Forelimb muscle (tissue), 1 donor: Measurements from ENCODE around the gene IPO8. TPM values are rescaled to one million over a fixed set of nuclear protein-coding genes. Genes with fewer than 3 reads are reported as not detected.
"Not testable (repeated sequence)": the region's sequence is repeated elsewhere in the genome, so short reads cannot be mapped to it uniquely, and the experiment has no call there.

Experiments
- DNase-seq: peaks from one replicate; pipeline ENCODE4 v3.0.0-alpha.2; 2013; ENCODE audit warnings: low read depth
- polyA plus RNA-seq: library from polyadenylated mRNA; unstranded; fragments of 120-200 nt; gene quantifications from one replicate; pipeline ENCODE4 v1.2.1, GENCODE V29; 2013; ENCODE audit not compliant: insufficient read length

The IPO8 gene
- polyA plus RNA-seq, 1 donor: 32.0 TPM

DNA sequence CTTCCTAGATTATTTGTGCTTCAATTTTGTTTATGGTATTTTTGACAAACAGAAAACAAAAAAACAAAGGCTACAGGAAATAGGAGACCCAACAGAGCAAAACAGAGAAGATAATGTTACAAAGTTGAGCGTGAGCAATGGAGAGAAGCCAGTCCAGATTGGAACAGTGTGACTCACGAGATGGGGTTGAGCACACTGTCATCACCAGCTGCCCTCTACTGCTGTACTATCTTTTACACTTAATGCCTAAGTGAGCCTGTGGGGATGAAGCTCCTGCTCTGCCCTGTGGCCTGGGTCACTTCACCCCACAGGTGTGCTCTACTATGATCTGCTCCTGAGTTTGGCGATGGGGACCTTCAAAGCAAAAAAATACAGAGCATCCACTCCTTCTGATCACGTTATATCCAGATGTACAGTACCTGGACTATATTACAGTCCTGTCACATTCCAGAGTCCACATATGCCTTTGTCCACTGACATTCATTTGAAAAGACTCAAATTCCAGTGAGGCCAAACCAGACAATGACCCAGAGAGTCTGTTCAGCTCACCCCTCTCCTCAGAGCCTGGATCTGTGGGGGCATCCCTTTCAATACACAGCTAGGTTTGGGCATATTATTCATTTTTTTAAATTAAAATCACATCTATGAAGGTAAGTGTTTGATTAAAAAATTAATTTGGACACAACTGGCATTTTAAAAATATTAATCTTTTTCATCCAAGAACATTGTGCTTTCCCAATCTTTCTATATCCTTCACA is 4.4 kb downstream of the IPO8 start:
- DNase-seq: no peak

DNA sequence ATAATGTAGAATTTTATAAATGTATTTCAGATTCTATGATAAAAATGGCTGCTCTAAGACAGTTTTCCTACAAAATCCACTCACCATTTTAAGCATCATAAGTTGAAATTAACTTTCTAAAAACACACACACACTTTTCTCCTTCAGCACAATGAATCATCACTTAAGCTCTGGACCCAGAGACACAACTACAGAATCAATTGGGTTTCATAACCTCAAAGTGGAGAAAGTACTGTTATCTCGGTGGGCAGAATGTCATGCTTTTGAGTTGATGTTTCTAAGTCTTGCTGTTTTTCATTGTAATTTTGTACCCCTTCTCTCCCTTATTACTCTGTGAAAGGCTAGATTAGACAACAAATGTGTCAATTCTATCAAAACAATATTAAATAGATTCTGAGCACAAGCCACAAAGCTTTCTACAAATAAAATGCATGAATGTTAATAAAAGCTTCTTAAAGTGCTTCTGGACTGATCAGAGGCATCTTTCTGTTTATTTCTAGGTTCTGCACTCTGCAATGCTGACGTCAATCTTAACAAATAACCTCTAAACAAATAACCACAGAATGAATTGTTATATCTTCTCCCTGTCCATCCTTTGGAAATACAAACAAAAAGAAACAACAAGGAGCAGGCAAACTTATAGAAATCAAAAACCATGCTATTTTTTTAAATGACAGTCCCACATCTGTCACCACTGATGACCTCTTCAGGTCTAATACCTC is 8.2 kb downstream of the IPO8 start:
- DNase-seq: no peak

DNA sequence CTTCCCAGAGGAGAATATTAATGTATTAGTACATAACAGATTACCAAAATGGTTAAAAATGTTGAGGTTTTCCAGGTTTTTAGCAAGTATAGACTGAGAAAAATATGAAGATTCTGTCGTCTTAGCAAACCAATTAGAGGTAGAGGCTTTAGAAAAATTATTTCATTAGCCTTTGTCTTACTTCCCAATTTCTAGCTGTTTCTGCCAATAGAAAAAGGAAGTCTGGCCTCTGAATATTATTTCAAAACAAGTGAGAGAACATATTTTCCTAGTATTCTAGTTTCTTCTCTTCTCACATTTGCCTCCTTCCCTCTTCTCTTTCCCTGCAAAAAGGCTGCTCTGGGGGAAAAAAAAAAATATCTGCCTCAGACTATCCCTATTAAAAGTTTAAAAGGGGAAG is 16.4 kb downstream of the IPO8 start:
- DNase-seq: no peak

DNA sequence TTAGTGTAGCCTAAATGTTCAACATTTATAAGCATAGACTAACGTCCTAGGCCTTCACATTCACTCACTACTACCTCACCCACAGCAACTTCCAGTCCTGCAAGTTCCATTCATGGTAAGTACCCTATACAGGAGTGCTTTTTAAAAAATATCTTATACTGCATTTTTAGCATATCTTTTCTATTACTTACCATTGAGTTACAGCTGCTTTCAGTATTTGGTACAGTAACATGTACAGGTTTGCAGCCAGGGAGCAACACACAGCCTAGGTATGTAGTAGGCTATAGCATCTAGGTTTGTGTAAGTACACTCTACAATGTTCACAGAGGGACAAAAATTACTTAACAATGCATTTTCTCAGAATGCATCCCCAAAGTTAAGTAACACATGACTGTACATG is 17.4 kb downstream of the IPO8 start:
- DNase-seq: no peak

DNA sequence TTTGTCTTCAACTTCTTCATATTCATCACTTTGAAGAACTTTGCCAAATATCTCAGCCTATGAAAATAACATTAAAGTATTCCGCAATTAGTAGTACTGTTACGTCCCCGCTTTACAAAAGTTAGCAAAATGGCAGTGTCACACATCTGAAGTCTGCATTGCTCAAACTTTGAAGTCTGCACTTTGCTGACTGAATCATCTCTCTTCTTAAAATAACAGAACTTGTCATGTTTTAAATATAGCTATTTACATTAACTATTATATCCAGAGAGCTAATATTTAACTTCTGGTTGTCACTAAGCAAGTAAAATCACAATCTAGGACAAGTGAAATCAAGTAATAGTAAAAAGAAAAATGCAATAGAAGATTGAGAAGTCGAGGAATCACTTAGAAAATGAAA is 34.5 kb downstream of the IPO8 start:
- DNase-seq: no peak

DNA sequence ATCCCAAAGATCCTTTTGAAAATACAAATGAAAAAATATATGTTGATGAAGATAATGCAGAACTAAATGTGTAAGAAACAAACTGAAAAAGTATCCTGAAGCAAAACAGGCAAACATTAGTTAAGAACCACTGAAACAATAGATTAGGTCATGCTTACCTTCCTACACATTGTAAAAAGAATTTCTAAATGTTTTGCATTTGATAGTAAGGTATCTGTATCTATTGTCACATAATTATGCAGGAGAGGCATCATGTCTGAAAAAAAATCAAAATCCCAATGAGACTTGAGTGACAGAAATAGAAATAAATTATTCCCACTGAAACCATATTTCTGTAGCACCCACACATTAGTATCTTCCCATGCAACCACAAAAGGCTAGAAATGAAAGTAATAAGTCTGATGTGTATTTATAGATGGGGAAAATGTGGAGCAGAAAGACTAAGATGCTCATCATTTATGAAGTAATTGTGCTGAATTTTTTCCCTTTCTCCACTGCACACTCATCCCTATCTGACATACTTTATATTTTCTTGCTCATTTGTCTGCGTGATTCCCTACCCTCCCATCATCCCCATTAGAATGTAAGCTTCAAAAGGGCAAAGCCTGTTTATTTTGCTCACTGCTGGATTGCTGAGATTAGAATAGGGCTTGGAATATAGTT is 43.5 kb downstream of the IPO8 start:
- DNase-seq: no peak

DNA sequence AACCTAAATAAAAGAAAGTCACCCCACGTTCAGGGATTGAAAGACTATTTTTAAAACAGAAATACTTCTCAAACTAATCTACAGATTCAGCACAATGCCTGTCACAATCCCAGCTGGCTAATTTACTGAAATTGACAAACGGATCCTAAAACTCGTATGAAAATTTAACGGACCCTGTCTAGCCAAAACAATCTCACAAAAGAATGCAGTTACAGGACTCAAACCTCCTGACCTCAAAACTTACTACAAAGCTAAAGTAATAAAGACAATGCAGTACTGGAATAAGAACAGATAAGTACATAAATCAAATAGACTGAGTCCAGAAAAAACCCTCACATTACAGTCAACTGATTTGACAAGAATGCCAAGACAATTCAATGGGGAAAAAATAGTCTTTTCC is 48.8 kb downstream of the IPO8 start:
- DNase-seq: no peak

DNA sequence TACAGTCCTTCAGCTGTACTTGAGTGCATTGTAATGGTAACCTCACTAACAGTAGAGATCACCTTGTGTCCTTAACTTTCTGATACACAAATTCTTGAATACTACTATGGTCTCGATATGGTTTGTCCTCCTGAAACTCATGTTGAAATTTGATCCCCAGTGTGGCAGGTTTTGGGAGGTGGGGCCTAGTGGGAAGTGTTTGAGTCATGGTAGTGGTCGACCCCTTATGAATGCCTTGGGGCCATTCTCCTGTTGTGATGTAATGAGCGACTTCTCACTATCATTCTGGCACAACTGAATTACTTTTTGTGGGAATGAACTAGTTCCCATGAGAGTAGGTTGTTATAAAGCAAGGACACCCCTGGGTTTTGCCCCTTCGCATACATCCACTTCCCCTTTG is 52.3 kb downstream of the IPO8 start:
- DNase-seq: no peak

DNA sequence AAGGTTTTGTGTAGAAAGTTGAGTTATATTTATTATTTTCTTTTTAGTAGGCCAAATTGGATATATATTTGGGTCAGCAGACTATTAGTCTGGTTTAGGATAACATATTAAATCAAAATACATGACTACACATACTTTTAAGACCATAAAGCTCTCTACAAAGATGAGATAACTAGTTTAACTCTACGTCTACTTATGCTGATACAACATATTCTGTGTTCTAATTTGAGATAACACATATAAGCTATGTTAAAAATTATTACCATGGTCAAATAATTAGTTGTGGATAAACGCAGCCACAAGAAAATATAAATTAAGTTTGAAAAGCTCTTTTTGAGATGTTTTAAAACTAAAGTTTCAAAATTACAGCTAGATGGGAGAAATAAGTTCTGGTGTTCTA is 55.3 kb downstream of the IPO8 start:
- no peak for DNase-seq

DNA sequence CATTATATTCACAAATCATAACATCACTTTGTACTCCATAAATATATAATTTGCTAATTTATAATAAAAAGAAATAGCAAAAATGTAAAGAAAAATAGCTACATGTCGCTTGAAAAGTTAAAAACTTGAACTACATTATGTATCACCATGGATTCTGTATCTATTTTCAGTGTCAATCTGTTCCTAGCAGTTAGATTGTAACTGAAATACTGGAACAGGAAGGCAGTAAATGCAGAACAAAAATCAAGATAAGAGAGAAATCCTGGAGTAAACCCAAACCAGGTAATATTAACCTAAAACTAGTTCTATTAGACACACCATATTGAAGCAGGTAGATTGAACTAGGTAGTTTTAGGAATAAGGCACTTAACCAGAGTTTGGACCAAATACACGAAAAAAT is 60.3 kb downstream of the IPO8 start:
- DNase-seq: no peak

DNA sequence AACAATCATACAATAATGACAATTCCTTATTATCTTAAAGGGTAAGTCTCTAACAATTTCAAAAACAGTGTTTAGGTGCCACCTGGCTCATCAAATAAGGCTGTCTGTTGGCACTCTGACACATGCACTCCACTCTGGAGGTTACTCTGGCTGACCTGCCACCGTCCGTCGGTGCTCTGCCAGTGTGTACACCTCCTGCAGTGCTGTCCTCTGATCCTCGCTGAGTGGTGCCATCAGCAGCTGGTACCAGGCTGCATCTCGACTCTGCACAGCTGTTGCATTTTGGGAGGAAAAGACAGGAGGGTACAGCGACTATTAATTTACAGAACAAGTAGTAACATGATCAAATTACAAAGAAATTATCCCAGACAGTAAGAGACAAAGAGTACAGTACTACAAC is 63.9 kb downstream of the IPO8 start:
- no peak for DNase-seq

DNA sequence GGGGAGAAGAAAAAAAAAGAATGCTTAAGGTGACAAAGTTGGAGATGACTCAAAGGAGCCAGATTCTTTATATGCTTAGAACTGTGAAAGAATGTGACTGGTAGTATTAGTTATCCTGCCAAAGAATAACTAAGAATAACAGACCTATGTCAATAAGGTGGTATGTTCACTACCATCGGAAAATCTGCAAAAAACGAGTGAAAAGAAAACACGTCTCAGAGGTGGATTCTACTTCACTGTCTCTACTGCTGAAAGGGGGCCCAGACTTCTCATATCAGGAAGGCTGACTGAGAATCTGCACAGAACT is 64.7 kb downstream of the IPO8 start:
- DNase-seq: no peak

DNA sequence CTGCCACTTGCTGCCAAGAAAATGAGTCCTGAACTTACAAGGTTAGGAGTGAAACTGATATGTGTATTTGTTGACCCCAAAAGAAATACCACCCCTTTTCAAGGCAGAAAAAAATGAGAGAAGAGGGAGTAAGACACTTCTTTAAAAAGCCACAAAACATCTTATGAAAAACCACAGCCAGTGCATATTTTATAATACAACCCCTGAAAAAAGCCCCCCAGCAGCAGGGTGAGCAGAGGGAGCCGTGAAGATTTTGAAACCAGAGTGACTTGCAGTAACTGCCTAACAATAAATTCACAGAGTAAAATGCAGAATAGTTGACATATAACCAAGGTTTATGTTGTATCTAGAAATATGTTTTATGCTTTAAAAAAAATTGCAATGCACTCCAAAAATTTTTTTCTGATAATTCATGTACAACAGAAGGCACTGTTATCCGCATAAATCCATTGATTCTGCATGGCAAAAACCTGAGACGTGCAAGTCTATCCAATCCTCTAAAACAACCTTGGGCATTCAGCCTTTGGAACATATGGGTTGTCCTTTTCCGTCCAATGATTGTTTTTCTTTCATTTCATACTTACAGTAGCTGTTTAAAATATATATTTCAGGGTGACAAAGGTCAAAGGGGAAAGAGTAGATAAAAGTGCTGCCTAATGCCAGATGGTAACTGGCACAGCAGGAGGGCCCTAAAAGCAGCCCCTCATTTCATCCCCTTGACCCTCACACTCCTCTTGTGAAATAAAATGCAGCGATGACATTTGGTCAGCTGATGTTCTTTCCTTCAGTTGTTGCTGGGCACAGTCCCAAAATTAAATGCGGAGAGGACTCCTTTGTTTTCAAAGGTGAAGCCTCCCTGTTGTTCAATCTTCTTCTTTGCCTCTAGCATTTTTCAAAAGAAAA is 65.3 kb downstream of the IPO8 start:
- DNase-seq: no peak

DNA sequence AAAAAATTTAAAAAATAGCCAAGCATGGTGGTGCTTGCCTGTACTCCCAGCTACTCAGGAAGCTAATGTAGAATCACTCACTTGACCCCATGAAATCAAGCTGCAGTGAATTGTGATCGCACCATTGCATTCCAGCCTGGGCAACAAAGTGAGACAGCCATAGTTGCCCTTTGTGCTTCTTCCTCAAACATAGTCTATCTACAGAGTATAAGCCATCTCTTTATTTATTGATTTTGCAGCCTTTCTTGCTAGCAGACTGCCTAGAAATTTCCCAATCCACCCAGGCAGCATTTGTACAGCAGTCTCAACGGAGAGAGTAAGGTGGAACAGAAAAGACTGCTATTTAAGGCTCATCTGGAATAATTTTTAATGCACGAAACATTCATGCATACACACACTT is 68.8 kb downstream of the IPO8 start:
- DNase-seq: no peak

DNA sequence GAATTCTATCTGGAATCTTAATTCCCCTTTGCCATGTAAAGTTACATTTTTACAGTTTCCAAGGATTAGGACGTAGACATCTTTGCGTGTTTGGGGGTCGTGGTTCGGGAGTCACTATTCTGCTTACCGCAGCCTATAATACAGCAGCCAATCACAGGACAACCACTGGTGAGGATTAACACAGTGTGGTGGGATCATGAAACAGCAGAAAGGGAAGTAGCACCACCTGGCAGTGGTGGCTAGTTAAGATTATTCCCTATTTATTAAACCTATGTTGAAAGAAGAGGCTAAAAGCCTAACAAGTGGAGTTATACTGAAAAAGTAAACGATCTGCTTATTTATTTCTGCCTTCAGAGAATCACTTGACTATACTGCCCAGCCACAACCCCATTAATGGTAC is 71.7 kb downstream of the IPO8 start:
- no peak for DNase-seq

DNA sequence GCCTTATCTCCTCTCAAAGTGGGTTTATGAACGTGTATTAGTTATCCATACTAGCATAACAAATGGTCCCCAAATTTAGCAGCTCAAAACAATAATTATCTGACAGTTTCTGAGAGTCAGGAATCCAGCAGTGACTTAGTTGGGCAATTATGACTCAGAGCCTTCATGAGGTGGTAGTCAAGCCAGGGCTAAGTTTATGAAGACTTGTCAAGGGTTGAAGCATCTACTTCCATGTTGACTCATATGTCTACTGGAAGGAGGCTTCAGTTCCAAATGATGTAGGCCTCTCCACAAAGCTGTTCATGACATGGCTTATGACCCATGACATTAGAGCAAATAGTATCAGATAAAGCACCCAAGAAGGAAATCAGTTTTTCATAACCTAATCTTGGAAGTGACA is 73.2 kb downstream of the IPO8 start:
- no peak for DNase-seq

DNA sequence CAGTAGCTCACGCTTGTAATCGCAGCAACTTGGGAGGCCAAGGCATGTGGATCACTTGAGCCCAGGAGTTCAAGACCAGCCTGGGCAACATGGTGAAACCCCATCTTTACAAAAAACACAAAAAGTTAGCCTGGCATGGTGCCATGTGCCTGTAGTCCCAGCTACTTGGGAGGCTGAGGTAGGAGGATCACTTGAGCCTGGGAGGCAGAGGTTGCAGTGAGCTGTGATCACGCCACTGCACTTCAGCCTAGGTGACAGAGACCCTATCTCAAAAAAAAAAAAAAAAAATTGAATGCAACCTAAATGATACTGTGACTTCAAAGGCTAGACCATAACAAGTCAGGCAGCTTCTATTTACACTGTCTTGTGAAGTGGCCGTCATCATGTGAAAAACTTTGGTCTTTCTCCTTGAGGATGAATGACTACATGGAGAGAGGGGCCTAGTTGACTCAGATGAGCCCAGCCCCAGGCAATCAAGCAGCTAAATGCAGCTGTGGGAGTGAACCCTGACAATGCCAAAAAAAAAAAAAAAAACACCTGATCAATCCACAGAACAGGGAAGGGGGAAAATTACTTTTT is 73.9 kb downstream of the IPO8 start:
- not testable (repeated sequence) for DNase-seq

DNA sequence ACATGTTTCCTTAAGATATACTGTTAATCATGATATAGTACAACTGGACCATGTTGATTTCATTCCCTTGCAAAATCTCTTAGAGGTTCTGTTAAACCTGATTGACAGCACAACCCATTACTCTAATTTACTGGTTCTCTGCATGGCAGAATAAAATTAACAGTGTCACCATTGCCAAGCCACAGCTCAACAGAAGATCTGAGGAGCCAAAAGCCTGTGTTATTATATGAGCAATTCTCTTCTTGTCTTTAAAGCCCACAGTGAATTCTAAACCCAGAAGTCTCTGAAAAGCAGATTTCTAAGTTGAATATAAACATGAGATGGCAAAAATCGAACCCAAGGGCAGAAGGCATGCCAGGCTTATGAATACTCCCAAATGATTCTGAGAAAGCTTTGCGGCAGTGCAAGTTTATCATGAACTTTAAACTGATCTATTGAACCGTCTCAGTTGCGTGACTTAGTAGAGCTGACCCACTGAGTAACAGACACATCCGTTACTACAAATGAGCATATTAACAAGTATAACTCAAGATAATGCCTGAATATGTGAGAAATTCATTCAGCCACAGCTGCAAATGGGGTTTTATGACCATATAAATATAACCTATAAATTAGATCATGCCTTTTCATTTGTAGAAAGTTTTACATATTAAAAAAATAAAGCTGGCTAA is 78.2 kb downstream of the IPO8 start:
- DNase-seq: no peak

DNA sequence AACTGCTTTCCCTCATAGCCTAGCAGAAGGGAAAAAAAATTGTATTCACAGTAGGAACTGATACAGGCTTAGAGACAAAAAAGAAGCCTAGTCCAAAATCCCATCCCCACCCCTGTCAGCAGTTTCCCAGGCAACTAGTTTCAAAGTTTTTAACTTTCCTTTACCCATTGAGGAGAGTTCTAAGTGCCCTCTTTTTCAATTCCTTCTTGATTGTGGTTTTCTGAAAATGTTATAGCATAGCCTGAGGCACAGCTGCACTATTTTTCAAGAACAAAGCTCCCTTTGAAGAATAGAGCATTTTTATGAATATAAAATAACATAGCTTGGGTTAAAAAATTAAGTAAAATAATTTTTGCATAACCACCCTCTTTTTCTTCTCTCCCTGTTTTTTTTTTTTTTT is 81.6 kb downstream of the IPO8 start:
- DNase-seq: no peak

DNA sequence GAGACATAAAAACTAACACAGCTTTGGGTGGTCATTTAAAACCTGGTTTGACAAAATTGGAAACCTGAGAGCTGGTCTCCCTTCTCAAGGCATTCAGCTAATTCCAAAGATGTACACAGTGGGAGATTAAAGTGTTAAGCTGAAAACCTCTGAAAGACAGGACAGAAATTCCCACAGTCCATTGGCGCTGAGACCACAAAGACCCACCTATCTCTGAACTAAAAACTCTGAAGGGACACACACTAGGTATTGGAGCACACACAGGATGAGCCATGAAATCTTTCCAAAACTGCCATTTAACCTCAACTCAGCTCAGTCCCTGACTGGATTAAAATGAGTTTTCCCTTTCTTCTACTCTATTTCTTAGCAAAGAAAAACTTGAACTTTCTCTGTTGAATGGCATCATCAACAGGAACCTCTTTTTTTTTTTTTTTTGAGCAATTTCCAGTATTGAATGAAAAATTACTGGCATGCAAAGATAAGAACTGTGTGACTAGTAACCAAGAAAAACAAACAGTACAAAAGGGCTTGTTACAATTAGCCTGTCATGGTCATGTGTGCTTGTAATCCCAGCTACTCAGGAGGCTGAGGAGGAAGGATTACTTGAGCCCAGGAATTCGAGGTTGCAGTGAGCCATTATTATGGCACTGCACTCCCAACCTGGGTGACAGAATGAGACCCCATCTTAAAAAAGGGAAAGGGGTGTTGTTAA is 82.4 kb downstream of the IPO8 start:
- DNase-seq: no peak

DNA sequence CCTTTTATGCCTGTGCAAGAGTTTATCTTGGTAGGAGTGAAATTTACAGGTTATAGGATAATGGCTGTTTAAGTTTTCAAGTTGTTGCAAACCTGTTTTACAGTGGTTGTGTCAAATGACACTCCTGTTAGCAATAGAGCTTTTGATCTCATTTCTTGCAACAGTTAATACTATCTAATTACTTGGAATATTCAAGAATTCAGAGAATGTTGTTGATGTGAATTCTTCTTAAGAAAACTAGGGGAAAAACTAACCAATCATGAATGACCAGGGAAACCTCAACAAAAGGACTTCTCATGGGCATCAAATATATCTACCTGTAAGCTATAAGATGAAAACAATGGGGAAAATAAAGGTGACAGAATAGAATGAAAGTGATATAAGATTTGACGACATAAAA is 85.0 kb downstream of the IPO8 start:
- DNase-seq: no peak
